DOHH2 (cell line): ENCODE data around the gene CDK16.

Experiments
- H3F3A ChIP-seq: fragments of 200-600 bp; sonication (generic), shearing (Covaris generic); 2 replicates; pipeline ENCODE4 v1.6.0; 2016; ENCODE audit warnings: antibody characterized with exemption, mild to moderate bottlenecking; ENCODE audit not compliant: control insufficient read depth, insufficient read depth
- H3K27ac ChIP-seq: fragments of 200-600 bp; sonication (generic); 2 replicates; pipeline ENCODE4 v1.5.1; 2014; ENCODE audit warnings: low read depth, mild to moderate bottlenecking, low read length, moderate library complexity
- H3K27me3 ChIP-seq: fragments of 200-600 bp; sonication (generic); 2 replicates; pipeline ENCODE4 v1.6.1; 2014; ENCODE audit warnings: mild to moderate bottlenecking, low read length, mixed read lengths; ENCODE audit not compliant: control insufficient read depth
- H3K36me3 ChIP-seq: fragments of 200-600 bp; sonication (generic); 2 replicates; pipeline ENCODE4 v1.6.1; 2014; ENCODE audit warnings: mild to moderate bottlenecking, low read length, moderate library complexity, mixed read lengths; ENCODE audit not compliant: control insufficient read depth
- H3K4me1 ChIP-seq: fragments of 200-600 bp; sonication (generic); 2 replicates; pipeline ENCODE4 v1.6.1; 2014; ENCODE audit warnings: mild to moderate bottlenecking, low read length, mixed read lengths; ENCODE audit not compliant: control insufficient read depth
- H3K4me2 ChIP-seq: fragments of 200-600 bp; sonication (generic); 2 replicates; pipeline ENCODE4 v1.6.0; 2014; ENCODE audit warnings: mild to moderate bottlenecking, low read length, moderate library complexity
- H3K4me3 ChIP-seq: fragments of 200-600 bp; sonication (generic); 2 replicates; pipeline ENCODE4 v1.5.1; 2014; ENCODE audit warnings: mild to moderate bottlenecking, low read length, mixed read lengths
- H3K79me2 ChIP-seq: fragments of 200-600 bp; sonication (generic); 2 replicates; pipeline ENCODE4 v1.6.1; 2014; ENCODE audit warnings: mild to moderate bottlenecking, low read length, mixed read lengths; ENCODE audit not compliant: control insufficient read depth
- H3K9me2 ChIP-seq: fragments of 200-600 bp; sonication (generic); replicated peaks from 2 replicates; pipeline ENCODE4 v1.6.1; 2014; ENCODE audit warnings: mild to moderate bottlenecking, low read length, mixed read lengths; ENCODE audit not compliant: control insufficient read depth
- H3K9me3 ChIP-seq: fragments of 200-600 bp; sonication (generic); 2 replicates; pipeline ENCODE4 v1.6.1; 2014; ENCODE audit warnings: antibody characterized with exemption, low read length, mixed read lengths; ENCODE audit not compliant: control insufficient read depth, insufficient read depth
- H4K20me1 ChIP-seq: fragments of 200-600 bp; sonication (generic); 2 replicates; pipeline ENCODE4 v1.6.0; 2014; ENCODE audit warnings: low read depth, mild to moderate bottlenecking, antibody characterized with exemption, low read length, moderate library complexity; ENCODE audit not compliant: control insufficient read depth, insufficient read depth
- CTCF ChIP-seq: fragments of 200-600 bp; sonication (generic); IDR thresholded peaks from one replicate; pipeline ENCODE4 v1.5.1; 2014; ENCODE audit warnings: antibody characterized with exemption, mild to moderate bottlenecking, low read depth, low read length; ENCODE audit not compliant: poor library complexity, severe bottlenecking
- EZH2phosphoT487 ChIP-seq: fragments of 200-600 bp; sonication (generic); IDR thresholded peaks from 2 replicates; pipeline ENCODE4 v1.6.1; 2017; ENCODE audit warnings: borderline replicate concordance, mild to moderate bottlenecking, antibody characterized with exemption, low read length, moderate library complexity, mixed read lengths

Gene CDK16

GRCh38 chrX:47186096-47186740 lies 32.3 kb upstream of the CDK16 start:
- H3K27me3 ChIP-seq = no peaks in the 10 kb centered on the region
- TF ChIP-seq CTCF (no peak), EZH2phosphoT487 (no peak)
- H4K20me1 ChIP-seq = no peaks in the 10 kb centered on the region

DNA sequence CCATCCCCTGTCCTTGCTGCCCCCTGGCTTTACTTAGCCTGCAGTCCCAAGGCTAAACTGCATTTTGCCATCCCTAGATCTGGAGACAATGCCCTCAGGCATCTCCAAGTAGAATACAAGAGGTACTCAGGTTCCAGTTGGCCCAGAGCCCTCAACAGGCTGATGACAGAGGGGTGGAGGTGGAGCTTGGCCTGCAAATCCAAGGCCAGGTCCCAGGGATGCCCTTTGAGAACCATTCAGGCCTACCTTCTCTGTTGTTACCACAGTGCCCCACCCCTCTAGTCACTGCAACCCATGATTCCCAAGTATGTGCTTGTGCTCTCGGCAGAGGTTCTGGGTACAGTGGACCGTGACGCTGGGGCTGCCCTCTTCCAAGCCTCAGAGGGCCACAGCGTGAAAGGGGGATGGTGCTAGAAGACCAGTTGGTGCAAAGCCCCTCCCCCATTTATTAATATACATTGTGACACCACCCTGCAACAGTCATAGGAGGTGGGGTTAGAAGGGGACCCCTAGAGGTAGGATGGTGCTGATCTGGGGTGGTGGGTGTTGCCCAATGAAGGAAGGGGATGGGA lies 31.3 kb upstream of the CDK16 start:
- no peaks in the 10 kb centered on the region for H3K27me3 ChIP-seq
- no peak overlapping the region for H3K4me3 ChIP-seq
- no peak overlapping the region for H3K4me2 ChIP-seq
- peaks cover 13% of the 10 kb centered on the region for H3F3A ChIP-seq
- no peaks in the 10 kb centered on the region for H3K9me3 ChIP-seq
- peaks cover 30% of the 10 kb centered on the region for H3K36me3 ChIP-seq
- no peaks in the 10 kb centered on the region for H4K20me1 ChIP-seq
- TF ChIP-seq CTCF = no peak
- no peak overlapping the region for H3K27ac ChIP-seq
- peaks cover 10% of the 10 kb centered on the region for H3K4me1 ChIP-seq
- H3K9me2 ChIP-seq = no peaks in the 10 kb centered on the region
- peaks cover 12% of the 10 kb centered on the region for H3K79me2 ChIP-seq

More at GRCh38 chrX:47186096-47186740, 32.3 kb upstream of the CDK16 start:
- Histone ChIP-seq H3K79me2 (peaks cover 5% of the 10 kb centered on the region), H3K4me3 (no peak overlapping the region), H3K36me3 (peaks cover 36% of the 10 kb centered on the region), H3F3A (peaks cover 9% of the 10 kb centered on the region), H3K4me2 (no peak overlapping the region), H3K27ac (no peak overlapping the region), H3K9me2 (no peaks in the 10 kb centered on the region), H3K9me3 (no peaks in the 10 kb centered on the region), H3K4me1 (peaks cover 10% of the 10 kb centered on the region)

- Histone ChIP-seq H3K27me3 (no peaks in the 10 kb centered on the region), H3K4me3 (no peak overlapping the region), H3K4me2 (peak overlapping the region; percentile 92), H3K36me3 (peaks cover 37% of the 10 kb centered on the region), H3K4me1 (peaks cover 25% of the 10 kb centered on the region), H3F3A (peaks cover 20% of the 10 kb centered on the region), H3K27ac (no peak overlapping the region), H3K79me2 (peaks cover 26% of the 10 kb centered on the region), H3K9me3 (no peaks in the 10 kb centered on the region), H3K9me2 (no peaks in the 10 kb centered on the region), H4K20me1 (no peaks in the 10 kb centered on the region)
- TF ChIP-seq CTCF = no peak
- TF ChIP-seq EZH2phosphoT487 = no peak
These were observed 28.6 kb upstream of the CDK16 start for GRCh38 chrX:47189906-47190305.
